Measurements from ENCODE around the gene BRSK2. TPM values are rescaled to one million over a fixed set of nuclear protein-coding genes. Genes with fewer than 3 reads are reported as not detected.
"Not testable (repeated sequence)": the region's sequence is repeated elsewhere in the genome, so short reads cannot be mapped to it uniquely, and the experiment has no call there.

The BRSK2 gene
- total RNA-seq, 1 donor from 2014 or later = 1.4 TPM

- DNase-seq (ENCODE audit: low spot score) = no peak
Observed at GRCh38 chr11:1407668-1408067, 17.9 kb downstream of the BRSK2 start.

DNA sequence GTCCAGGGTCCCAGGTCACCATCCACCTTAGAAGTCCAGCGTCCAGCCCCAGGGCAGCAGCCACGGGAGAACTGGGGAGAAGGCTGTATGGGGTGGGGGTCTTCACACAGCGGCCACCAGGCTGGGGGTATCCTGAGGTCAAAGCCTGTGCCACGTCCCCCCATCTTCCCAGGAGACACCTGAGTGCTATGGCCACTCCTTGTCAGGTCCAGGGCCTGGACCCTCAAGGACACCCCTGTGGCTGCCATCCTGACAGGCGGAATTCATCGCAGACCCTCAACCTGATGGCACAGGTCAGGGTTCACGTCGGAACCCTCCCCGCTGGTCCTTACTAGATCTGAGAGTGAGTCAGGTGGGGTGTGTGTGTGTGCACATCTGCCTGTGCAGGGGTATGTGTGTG lies 18.6 kb downstream of the BRSK2 start:
- no peak for DNase-seq (ENCODE audit: low spot score)

DNA sequence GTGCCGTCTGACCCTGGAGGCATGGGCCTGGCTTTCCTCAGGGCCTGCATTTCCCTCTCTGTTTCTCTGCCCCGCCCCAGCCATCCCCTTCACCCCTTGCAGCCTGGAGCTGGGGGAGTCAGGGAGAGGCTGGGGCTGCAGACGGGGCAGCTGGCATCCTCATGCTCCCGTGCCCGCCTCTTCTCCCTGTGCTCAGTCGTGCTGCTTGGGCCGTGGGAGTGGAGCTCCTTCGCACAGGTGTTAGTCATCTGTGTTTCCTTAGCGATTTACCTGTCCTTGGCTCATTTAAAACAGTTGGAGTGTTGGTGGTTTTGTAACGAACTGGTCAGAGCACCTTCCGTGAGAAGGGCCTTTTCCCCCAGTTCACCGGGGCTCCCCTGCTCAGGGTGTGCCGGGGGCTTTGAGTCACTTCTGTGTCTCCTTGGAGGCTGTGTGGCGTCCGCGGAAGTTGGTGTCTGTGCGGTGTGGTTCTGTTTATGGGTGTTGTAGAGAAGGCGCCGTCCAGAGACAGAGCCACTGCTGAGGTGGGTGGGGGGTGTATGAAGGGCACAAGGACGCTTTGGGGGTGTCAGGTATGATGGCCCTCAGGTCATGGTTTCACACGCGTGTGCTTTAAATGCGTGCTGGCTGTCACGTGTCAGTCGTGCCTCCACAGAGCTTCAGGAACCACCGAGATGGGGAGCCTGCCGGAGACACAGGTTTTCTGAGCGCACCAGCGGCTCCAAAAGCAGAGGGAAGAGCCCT lies 19.5 kb downstream of the BRSK2 start:
- no peak for DNase-seq (ENCODE audit: low spot score)

- DNase-seq (ENCODE audit: low spot score) = not testable (repeated sequence)
Observed at GRCh38 chr11:1409852-1410125, 20.1 kb downstream of the BRSK2 start.

DNA sequence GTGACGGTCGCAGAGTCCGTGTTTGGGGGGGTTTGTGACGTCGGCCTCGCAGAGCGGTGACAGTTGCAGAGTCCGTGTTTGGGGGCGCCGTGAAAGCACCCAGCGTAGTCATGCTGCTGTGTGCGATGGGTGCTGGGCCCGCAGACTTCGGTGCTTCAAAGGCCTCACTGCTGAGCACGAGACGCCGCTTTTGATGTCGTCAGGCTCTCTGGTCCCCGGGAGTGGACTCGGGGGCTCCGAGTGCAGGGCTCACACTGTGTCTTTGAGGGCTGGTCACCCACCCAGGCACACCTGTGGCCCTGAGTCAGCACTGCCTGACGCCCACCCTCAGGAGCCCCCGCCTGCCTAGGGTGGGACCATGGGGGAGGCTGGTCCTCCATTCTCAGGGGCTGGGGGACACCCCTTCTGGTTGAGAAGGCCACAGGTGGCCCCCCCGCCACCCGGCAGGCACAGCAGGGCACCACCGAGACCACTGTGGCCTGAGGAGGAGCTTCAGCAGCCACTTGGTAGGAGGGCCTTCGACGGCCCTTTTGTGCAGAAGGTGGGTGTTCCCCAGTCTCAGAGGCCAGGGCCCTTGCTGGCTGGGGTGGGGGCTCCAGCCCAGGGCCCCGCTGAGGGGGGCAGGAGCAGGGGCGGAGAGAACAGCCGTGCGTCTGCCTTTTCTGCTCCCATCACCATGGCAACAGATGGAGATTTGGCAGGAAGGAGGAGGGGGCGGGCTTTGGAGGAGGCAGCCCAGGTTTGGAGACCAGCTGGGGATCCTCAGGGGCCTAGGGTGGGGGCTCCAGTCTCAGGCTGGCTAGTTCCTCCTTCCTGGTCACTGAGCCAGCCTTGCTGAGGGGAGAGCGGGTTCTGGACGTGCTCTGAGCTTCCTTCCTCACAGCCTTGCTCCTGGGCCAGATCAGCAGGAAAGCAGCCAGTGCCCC lies 20.9 kb downstream of the BRSK2 start:
- DNase-seq (ENCODE audit: low spot score) = no peak

DNA sequence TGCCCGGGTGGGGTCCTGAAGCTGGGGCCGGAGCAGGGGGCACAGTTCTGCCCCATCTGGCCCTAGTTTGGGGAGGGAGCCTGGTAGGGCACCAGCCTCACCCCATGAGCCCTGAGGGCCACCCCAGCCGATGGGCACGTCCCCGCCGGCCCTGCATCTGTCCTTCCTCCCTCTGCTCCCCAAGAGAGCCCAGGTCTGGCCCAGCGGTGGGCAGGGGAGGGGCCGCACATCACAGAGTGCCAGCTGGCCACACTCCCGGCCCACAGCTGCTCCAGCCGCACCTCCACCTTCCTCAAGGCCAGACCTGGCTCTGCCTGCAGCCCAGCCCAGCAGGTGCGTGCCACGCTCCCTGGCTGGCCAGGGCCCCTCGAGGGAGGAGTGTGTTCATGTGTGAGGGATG lies 21.6 kb downstream of the BRSK2 start:
- DNase-seq (ENCODE audit: low spot score) = no peak

DNA sequence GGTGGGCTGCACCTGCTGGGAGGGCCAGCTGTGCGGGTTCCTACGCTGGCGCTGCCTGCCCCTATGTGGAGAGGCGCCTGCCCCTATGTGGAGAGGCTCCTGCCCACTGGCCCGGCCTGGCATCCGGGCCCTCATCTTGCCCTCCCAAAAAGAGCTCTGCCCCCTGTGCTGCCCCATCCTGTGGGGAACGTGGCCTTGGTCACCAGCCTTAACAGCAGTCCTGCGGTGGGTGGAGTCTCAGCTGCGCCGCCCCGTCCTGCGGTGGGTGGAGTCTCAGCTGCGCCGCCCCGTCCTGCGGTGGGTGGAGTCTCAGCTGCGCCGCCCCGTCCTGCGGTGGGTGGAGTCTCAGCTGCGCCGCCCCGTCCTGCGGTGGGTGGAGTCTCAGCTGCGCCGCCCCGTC lies 22.0 kb downstream of the BRSK2 start:
- DNase-seq (ENCODE audit: low spot score) = not testable (repeated sequence)

DNA sequence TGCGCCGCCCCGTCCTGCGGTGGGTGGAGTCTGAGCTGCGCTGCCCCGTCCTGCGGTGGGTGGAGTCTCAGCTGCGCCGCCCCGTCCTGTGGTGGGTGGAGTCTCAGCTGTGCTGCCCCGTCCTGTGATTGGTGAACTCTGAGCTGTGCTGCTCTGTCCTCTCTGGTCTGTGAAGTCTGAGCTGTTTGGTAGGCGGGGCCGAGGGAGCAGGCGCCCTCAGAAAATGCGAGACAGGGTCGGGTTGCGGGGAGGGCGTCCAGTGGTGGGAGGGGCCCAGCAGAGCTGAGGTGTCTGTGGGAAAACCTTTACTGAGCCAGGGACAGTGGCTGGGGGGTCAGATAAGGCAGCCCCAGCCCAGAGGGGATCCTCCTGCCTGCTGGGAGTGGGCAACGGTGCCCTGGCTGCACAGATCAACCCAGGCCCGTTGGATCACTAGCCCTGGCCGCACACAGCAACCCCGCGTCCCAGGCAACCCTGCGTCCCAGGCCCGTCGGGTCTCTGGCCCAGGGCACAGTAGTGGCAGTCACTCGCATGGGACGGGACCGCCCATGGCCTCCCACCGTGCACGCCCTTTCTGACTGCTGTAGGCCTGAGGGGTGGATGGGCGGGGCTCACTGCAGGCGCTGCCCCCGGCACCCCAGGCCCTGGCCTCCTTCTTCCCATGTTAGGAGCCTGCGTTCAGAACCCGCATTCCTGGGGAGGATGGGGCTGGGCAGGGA lies 22.8 kb downstream of the BRSK2 start:
- DNase-seq (ENCODE audit: low spot score) = no peak

DNA sequence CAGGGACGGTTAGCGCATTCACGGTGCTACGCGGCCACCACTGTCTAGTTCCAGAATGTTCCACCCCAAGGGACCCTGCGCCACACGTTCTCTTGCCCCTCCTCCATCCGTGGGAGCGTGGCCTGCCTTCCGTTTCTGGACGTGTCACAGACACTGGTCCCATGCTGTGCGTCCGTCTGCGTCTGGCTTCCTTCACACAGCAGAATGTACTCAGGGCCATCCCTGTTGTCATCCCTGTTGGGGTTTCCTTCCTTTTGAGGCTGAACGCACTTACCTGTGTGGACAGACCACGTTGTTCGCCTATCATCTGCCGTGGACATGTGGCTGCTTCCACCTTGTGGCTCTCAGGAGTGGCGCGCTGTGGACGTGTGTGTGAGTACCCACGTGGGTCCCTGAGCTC lies 24.9 kb downstream of the BRSK2 start:
- DNase-seq (ENCODE audit: low spot score) = no peak

DNA sequence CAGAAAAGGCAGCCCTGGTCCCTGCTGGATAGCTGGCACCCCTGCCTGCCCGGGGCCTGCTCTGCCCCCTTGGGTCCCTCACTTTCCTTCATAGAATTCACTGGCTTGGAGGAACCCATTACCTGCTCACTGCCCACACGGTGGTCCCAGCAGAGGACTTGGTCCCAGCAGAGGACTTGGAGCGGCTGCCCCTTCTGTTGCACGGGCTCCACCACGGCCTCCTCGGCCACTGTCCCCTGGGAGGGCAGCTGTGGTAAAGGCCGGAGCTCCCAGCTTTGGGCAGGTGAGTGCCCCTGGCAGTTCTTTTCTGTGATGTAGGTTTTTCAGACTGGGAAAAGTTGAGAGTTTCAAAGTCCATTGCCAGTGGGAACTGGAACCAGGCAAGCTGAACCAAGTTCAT lies 25.9 kb downstream of the BRSK2 start:
- DNase-seq (ENCODE audit: low spot score) = no peak

DNA sequence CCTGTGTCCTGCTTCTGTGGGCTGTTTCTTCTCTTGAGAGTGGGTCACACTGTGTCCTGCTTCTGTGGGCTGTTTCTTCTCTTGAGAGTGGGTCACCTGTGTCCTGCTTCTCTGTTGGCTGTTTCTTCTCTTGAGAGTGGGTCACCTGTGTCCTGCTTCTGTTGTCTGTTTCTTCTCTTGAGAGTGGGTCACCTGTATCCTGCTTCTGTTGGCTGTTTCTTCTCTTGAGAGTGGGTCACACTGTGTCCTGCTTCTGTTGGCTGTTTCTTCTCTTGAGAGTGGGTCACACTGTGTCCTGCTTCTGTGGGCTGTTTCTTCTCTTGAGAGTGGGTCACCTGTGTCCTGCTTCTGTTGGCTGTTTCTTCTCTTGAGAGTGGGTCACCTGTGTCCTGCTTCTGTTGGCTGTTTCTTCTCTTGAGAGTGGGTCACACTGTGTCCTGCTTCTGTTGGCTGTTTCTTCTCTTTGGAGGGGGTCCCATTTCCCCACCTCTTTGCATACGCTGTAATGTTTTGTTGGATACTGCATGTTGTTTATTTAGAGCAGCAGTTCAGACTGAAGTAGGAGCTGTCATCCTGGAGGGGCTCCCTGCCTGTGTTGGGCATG lies 28.6 kb downstream of the BRSK2 start:
- DNase-seq (ENCODE audit: low spot score) = not testable (repeated sequence)

- DNase-seq (ENCODE audit: low spot score) = no peak
Observed at GRCh38 chr11:1419811-1420210, 30.1 kb downstream of the BRSK2 start.

GRCh38 chr11:1421291-1421690 lies 31.6 kb downstream of the BRSK2 start:
- DNase-seq (ENCODE audit: low spot score) = no peak

GRCh38 chr11:1422481-1422880 lies 32.7 kb downstream of the BRSK2 start:
- no peak for DNase-seq (ENCODE audit: low spot score)

GRCh38 chr11:1422981-1423380 lies 33.2 kb downstream of the BRSK2 start:
- DNase-seq (ENCODE audit: low spot score) = no peak

GRCh38 chr11:1423406-1423805 lies 33.7 kb downstream of the BRSK2 start:
- DNase-seq (ENCODE audit: low spot score) = not testable (repeated sequence)

- no peak for DNase-seq (ENCODE audit: low spot score)
Observed at GRCh38 chr11:1425006-1425405, 35.3 kb downstream of the BRSK2 start.

DNA sequence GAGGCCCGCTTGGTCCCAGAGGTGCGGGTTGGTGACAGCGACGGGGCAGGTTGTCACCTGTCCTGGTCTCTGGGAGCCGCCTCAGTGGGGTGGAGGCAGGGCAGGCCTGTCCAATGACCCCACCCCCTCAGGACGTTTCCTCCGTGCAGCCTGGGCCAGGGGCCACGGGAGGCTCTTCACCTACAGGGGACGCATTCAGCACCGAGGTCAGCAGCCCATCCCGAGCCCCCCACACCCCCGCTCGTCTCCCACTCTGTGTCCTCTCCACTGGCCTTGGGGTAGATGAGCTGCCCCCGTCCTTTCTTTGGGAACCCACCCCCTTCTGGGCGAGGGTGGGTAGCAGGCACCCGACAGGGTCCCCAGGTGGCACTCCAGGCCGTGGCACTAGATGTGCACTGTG lies 35.7 kb downstream of the BRSK2 start:
- DNase-seq (ENCODE audit: low spot score) = no peak

DNA sequence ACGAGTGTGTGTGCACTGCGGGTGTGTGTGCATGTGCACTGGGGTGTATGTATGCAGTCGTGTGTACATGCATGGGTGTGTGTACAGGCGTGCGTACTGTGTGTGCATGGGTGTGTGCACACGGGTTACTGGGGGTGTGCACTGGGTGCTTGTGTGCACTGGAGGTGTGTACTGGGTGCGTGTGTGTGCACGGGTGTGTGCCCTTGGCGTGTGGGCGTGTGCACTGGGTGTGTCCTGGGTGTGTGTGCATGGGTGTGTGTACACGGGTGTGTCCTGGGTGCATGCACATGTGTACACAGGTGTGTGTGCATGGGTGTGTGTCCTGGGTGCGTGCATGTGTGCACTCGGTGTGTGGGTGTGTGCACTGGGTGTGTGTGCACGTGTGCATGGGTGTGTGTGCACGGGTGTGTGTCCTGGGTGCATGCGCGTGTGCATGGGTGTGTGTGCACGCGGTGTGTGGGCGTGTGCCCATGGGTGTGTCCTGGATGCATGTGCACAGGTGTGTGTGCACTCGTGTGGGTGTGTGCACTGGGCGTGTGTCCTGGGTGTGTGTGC lies 39.1 kb downstream of the BRSK2 start:
- no peak for DNase-seq (ENCODE audit: low spot score)

- no peak for DNase-seq (ENCODE audit: low spot score)
Observed at GRCh38 chr11:1433568-1433967, 43.8 kb downstream of the BRSK2 start.

DNA sequence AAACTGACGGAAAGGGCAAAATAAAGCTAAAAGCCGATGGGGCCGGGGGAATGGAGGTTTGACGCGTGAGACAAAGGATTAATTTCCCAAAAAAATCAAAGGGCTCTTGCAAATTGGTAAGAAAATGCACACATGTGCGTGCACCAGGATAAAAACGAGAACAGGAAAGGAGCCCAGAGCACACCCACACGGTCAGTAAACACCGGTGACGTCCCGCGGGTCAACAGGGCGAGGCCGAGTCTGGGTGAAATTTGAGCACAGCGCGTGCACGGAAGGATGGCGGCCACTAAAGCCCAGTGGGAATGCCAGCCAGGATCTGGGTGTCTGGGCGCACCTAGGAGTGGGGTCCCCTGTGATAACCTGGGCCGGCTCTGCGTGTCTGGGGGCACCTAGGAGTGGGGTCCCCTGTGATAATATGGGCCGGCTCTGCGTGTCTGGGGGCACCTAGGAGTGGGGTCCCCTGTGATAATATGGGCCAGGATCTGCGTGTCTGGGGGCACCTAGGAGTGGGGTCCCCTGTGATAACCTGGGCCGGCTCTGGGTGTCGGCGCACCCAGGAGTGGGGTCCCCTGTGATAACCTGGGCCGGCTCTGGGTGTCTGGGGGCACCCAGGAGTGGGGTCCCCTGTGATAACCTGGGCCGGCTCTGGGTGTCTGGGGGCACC lies 44.4 kb downstream of the BRSK2 start:
- DNase-seq (ENCODE audit: low spot score) = no peak

Measured in mesenteric fat pad (tissue), 1 donor.